Left forelimb (tissue), 1 donor: ENCODE results near the gene GATA3.

Experiments
- DNase-seq: peaks from one replicate; pipeline ENCODE4 v3.0.0-alpha.2; 2018; ENCODE audit warnings: low spot score

GATA3 gene

GRCh38 chr10:8037941-8038894 is 16.3 kb upstream of the GATA3 start:
- DNase-seq: peak; percentile 4

- peak; percentile 57 for DNase-seq
Measured at GRCh38 chr10:8039321-8039881, 15.1 kb upstream of the GATA3 start.

- DNase-seq: no peak
Measured at GRCh38 chr10:8040651-8041050, 13.8 kb upstream of the GATA3 start.

GRCh38 chr10:8041284-8041991 is 13.1 kb upstream of the GATA3 start:
- no peak for DNase-seq

GRCh38 chr10:8041992-8042720 is 12.3 kb upstream of the GATA3 start:
- peak; percentile 17 for DNase-seq

GRCh38 chr10:8042721-8043568 is 11.5 kb upstream of the GATA3 start:
- peak; percentile 59 for DNase-seq

- peak; percentile 55 for DNase-seq
Measured at GRCh38 chr10:8043569-8044306, 10.8 kb upstream of the GATA3 start.

GRCh38 chr10:8044331-8044907 is 10.1 kb upstream of the GATA3 start:
- no peak for DNase-seq

- DNase-seq: no peak
Measured at GRCh38 chr10:8044908-8045725, 9.4 kb upstream of the GATA3 start.

- DNase-seq: no peak
Measured at GRCh38 chr10:8045726-8046494, 8.6 kb upstream of the GATA3 start.

GRCh38 chr10:8047452-8048280 is 6.8 kb upstream of the GATA3 start:
- no peak for DNase-seq

GRCh38 chr10:8048281-8049008 is 6.0 kb upstream of the GATA3 start:
- no peak for DNase-seq

- DNase-seq: no peak
Measured at GRCh38 chr10:8049045-8049864, 5.2 kb upstream of the GATA3 start.

- DNase-seq: no peak
Measured at GRCh38 chr10:8049865-8050555, 4.5 kb upstream of the GATA3 start.

- DNase-seq: peak; percentile 59
Measured at GRCh38 chr10:8050556-8051108, 3.9 kb upstream of the GATA3 start.
